PC-3 (cell line): Measurements from ENCODE around the gene RASAL2. TPM values are rescaled to one million over a fixed set of nuclear protein-coding genes. Genes with fewer than 3 reads are reported as not detected.

Experiments
- ATAC-seq: fragments of 200-7000 bp; cut with Tn5 transposase; 2 replicates; pipeline ENCODE4 v1.9.1; 2020; ENCODE audit warnings: mild to moderate bottlenecking, moderate library complexity
- BruUV-seq: library from RNA; stranded (reverse); fragments of 400-500 nt; replicated peaks from 2 replicates; lab custom pipeline; 2021; lab: Mats Ljungman, UMichigan
- CTCF ChIA-PET: fragments of 300-600 bp; sonication (Branson Sonifier 250); formaldehyde crosslinking; loops from one replicate; lab custom pipeline; 2022; ENCODE audit warnings: antibody characterized with exemption; lab: Charles Lee
- POLR2A ChIA-PET: fragments of 300-600 bp; sonication (Branson Sonifier 250); formaldehyde crosslinking; loops from one replicate; lab custom pipeline; 2022; ENCODE audit warnings: antibody characterized with exemption; ENCODE audit not compliant: unreplicated experiment; lab: Charles Lee
- DNase-seq: peaks from one replicate; pipeline ENCODE4 v3.0.0-alpha.2; 2015
- H2AFZ ChIP-seq: fragments of 300-600 bp; sonication (generic); 2 replicates; pipeline ENCODE4 v1.6.0; 2016; ENCODE audit warnings: antibody characterized with exemption, low read length
- H3F3A ChIP-seq: fragments of 300-600 bp; sonication (generic); one replicate; pipeline ENCODE4 v1.6.0; 2017; ENCODE audit warnings: antibody characterized with exemption, low read length, control low read depth, mild to moderate bottlenecking; ENCODE audit not compliant: unreplicated experiment
- H3K27ac ChIP-seq: fragments of 300-600 bp; sonication (generic); 2 replicates; pipeline ENCODE4 v1.5.1; 2016; ENCODE audit warnings: mild to moderate bottlenecking, low read length
- H3K27me3 ChIP-seq: fragments of 300-600 bp; sonication (generic); 2 replicates; pipeline ENCODE4 v1.6.1; 2016; ENCODE audit warnings: low read length, mixed read lengths
- H3K36me3 ChIP-seq: fragments of 300-600 bp; sonication (generic); 2 replicates; pipeline ENCODE4 v1.6.1; 2016; ENCODE audit warnings: low read depth, mixed run types, low read length, mixed read lengths
- H3K4me1 ChIP-seq: fragments of 300-600 bp; sonication (generic); 2 replicates; pipeline ENCODE4 v1.5.1; 2016; ENCODE audit warnings: low read length; ENCODE audit not compliant: insufficient read depth
- H3K4me2 ChIP-seq: fragments of 300-600 bp; sonication (generic); 2 replicates; pipeline ENCODE4 v1.6.0; 2016; ENCODE audit warnings: low read length
- H3K4me3 ChIP-seq: fragments of 300-600 bp; sonication (generic); 2 replicates; pipeline ENCODE4 v1.5.1; 2016; ENCODE audit warnings: mild to moderate bottlenecking, low read length, mixed read lengths
- H3K79me2 ChIP-seq: fragments of 300-600 bp; sonication (generic); 2 replicates; pipeline ENCODE4 v1.6.1; 2017; ENCODE audit warnings: low read length, mixed read lengths
- H3K9ac ChIP-seq: fragments of 300-600 bp; sonication (generic); 2 replicates; pipeline ENCODE4 v1.6.0; 2016; ENCODE audit warnings: mild to moderate bottlenecking, low read length
- H3K9me2 ChIP-seq: fragments of 300-600 bp; sonication (generic); replicated peaks from 2 replicates; pipeline ENCODE4 v1.6.1; 2016; ENCODE audit warnings: mixed run types, low read length, mixed read lengths
- H3K9me3 ChIP-seq: fragments of 300-600 bp; sonication (generic); 2 replicates; pipeline ENCODE4 v1.6.1; 2016; ENCODE audit warnings: low read length, mixed read lengths
- H4K20me1 ChIP-seq: fragments of 300-600 bp; sonication (generic); 2 replicates; pipeline ENCODE4 v1.6.1; 2016; ENCODE audit warnings: low read length, mixed read lengths
- EZH2 ChIP-seq: fragments of 300-600 bp; sonication (generic); IDR thresholded peaks from one replicate; pipeline ENCODE4 v1.6.1; 2017; ENCODE audit warnings: antibody characterized with exemption, mild to moderate bottlenecking, low read length; ENCODE audit not compliant: unreplicated experiment
- EZH2phosphoT487 ChIP-seq: fragments of 300-600 bp; sonication (generic); IDR thresholded peaks from 2 replicates; pipeline ENCODE4 v1.6.1; 2018; ENCODE audit warnings: mild to moderate bottlenecking, antibody characterized with exemption, low read length, borderline replicate concordance
- intact Hi-C: fragments of 100-400 bp; cut with micrococcal nuclease; formaldehyde crosslinking; loops from 2 replicates; pipeline ENCODE4 v1.9.0; 2023
- total RNA-seq: library from RNA; depleted of rRNA; stranded (reverse); fragments of >200 nt; gene quantifications from 2 replicates; pipeline ENCODE4 v1.2.3, GENCODE V29; 2014
- TF ChIP-seq, protein P1 (sequence below): fragments of 300-600 bp; sonication (generic); conservative IDR thresholded peaks from 2 replicates; pipeline ENCODE4 v1.5.1; 2017; ENCODE audit warnings: antibody characterized with exemption, low read depth, mild to moderate bottlenecking, low read length

The RASAL2 gene
- total RNA-seq, 1 experiment from 2014 or later, result 7.9 TPM

DNA sequence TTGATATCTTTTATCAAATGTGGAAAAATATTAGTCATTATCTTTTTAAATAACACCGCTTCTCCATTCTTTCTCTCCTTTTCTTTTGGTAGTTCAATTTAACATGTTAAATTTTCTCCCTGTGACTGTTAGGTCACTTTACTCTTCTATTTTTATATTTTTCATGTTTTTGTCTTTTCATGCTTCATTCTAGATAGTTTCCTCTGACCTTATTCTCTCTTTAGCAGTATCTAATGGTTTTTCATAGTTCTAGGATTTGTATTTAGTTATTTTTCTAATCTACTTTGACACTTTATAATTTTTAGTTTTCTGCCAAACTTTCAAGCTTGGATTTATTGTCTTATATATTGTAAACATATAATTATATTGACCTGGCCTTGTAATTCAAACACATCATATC is 116.0 kb downstream of the RASAL2 start:
- no peak for DNase-seq
- Histone ChIP-seq H3K9me2 (no peaks in the 10 kb centered on the region), H2AFZ (no peak overlapping the region), H3K27me3 (no peaks in the 10 kb centered on the region), H3K9me3 (0 out of 2 replicates have a peak, but pooled peaks cover 6% of the 10 kb centered on the region), H3K36me3 (peaks cover 6% of the 10 kb centered on the region; the same call in 1 of the 2 replicates), H3K4me1 (no peaks in the 10 kb centered on the region), H3K79me2 (no peaks in the 10 kb centered on the region), H4K20me1 (no peaks in the 10 kb centered on the region), H3K4me3 (no peak overlapping the region), H3K27ac (no peak overlapping the region), H3K4me2 (no peak overlapping the region), H3F3A (no peaks in the 10 kb centered on the region), H3K9ac (no peak overlapping the region)
- ChIA-PET CTCF (no interaction called here), POLR2A (no interaction called here)
- intact Hi-C loops, result no loop called here
- no TSS peak for BruUV-seq
- TF ChIP-seq, protein P1, sequence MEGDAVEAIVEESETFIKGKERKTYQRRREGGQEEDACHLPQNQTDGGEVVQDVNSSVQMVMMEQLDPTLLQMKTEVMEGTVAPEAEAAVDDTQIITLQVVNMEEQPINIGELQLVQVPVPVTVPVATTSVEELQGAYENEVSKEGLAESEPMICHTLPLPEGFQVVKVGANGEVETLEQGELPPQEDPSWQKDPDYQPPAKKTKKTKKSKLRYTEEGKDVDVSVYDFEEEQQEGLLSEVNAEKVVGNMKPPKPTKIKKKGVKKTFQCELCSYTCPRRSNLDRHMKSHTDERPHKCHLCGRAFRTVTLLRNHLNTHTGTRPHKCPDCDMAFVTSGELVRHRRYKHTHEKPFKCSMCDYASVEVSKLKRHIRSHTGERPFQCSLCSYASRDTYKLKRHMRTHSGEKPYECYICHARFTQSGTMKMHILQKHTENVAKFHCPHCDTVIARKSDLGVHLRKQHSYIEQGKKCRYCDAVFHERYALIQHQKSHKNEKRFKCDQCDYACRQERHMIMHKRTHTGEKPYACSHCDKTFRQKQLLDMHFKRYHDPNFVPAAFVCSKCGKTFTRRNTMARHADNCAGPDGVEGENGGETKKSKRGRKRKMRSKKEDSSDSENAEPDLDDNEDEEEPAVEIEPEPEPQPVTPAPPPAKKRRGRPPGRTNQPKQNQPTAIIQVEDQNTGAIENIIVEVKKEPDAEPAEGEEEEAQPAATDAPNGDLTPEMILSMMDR, result no peak
- TF ChIP-seq EZH2 (no peak), EZH2phosphoT487 (no peak)
- ATAC-seq, result no peak

DNA sequence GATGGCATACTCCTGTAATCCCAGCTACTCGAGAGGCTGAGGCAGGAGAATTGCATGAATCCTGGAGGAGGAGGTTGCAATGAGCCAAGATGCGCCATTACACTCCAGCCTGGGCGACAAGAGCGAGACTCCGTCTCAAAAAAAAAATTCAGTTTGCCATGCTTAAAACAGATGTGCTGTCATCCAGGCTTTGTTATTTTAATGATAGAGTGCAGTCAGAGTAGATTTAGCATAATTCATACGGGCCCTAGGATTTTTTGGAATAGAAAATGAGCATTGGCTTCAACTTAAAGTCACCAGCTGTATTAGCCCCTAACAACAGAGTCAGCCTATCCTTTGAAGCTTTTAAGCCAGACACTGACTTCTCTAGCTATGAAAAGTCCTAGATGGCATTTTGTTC is 124.6 kb downstream of the RASAL2 start:
- POLR2A ChIA-PET, result no interaction called here

DNA sequence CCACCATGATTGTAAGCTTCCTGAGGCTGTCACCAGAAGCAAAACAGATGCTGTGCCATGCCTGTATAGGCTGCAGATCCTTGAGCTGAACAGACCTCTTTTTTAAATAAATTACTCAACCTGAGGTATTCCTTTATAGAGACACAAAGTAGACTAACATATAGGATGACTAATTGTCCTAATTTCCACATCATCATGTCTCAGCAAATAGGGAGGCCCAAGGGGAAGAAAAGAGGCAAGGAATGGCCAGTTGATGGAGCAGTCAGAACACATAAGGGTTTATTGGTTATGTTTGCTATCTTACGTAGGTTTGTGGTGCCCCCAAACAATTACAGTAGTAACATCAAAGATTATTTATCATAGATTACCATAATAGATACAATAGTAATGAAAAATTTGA is 126.2 kb downstream of the RASAL2 start:
- POLR2A ChIA-PET, result no interaction called here
- H3K9me2 ChIP-seq, result no peaks in the 10 kb centered on the region
- intact Hi-C loops, result no loop called here

More for the DNA sequence above, 124.6 kb downstream of the RASAL2 start:
- DNase-seq (no peak), ATAC-seq (no peak)
- intact Hi-C loops, result no loop called here
- H4K20me1 ChIP-seq, result no peaks in the 10 kb centered on the region
- H2AFZ ChIP-seq, result no peak overlapping the region
- H3K4me1 ChIP-seq, result peaks cover 13% of the 10 kb centered on the region; the same call in 1 of the 2 replicates
- no peaks in the 10 kb centered on the region for H3K36me3 ChIP-seq
- peaks cover 11% of the 10 kb centered on the region; the same call in 1 of the 2 replicates for H3K79me2 ChIP-seq
- H3K9ac ChIP-seq, result no peak overlapping the region
- H3K9me3 ChIP-seq, result no peaks in the 10 kb centered on the region
- no peak overlapping the region for H3K4me3 ChIP-seq
- H3K9me2 ChIP-seq, result no peaks in the 10 kb centered on the region
- no peaks in the 10 kb centered on the region for H3F3A ChIP-seq
- BruUV-seq, result no TSS peak
- H3K27ac ChIP-seq, result no peak overlapping the region
- CTCF ChIA-PET, result no interaction called here
- H3K4me2 ChIP-seq, result no peak overlapping the region
- no peaks in the 10 kb centered on the region for H3K27me3 ChIP-seq
- no peak for TF ChIP-seq EZH2phosphoT487
- TF ChIP-seq, protein P1, result no peak
- TF ChIP-seq EZH2, result no peak

More for the DNA sequence above, 126.2 kb downstream of the RASAL2 start:
- H2AFZ ChIP-seq, result no peak overlapping the region
- no peaks in the 10 kb centered on the region for H3K9me3 ChIP-seq
- no peak overlapping the region for H3K9ac ChIP-seq
- peaks cover 11% of the 10 kb centered on the region; the same call in 1 of the 2 replicates for H3K79me2 ChIP-seq
- H3K4me1 ChIP-seq, result peaks cover 13% of the 10 kb centered on the region; the same call in 1 of the 2 replicates
- CTCF ChIA-PET, result no interaction called here
- H4K20me1 ChIP-seq, result no peaks in the 10 kb centered on the region
- H3K4me3 ChIP-seq, result no peak overlapping the region
- TF ChIP-seq EZH2, result no peak
- TF ChIP-seq, protein P1, result no peak
- no peak for TF ChIP-seq EZH2phosphoT487
- H3F3A ChIP-seq, result no peaks in the 10 kb centered on the region
- peak overlapping the region; percentile 54 for H3K27ac ChIP-seq
- no peak overlapping the region for H3K4me2 ChIP-seq
- no peaks in the 10 kb centered on the region for H3K27me3 ChIP-seq
- ATAC-seq (peak; percentile 84), DNase-seq (peak; percentile 63)
- no peaks in the 10 kb centered on the region for H3K36me3 ChIP-seq
- no TSS peak for BruUV-seq
